HG03064 (cell line): ENCODE measurements around the gene IGFL4.

ENCODE experiments used
- ATAC-seq: cut with Tn5 transposase; IDR thresholded peaks from one replicate; pipeline ENCODE4 v1.9.1; 2021; ENCODE audit warnings: low read depth; ENCODE audit not compliant: unreplicated experiment

IGFL4 gene

DNA sequence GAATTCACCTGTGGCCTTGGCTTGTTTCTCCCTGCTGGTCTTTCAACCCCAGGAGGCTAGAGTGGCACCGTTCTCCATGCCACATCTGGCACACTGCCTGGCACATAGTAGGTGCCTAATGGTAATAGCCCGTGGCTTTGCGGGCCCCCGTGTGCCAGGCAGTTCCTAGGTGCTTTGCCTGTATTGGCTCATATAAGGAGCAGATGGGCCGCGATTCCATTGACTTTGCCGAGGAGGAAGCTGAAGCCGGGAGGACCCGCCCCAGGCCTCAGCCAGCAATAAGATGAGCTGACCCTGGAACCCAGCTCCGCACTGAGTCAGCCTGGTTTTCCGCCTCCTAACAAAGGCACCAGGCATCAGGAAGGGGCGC is 18.8 kb downstream of the IGFL4 start:
- ATAC-seq: no peak

- no peak for ATAC-seq
Observed at GRCh38 chr19:46021531-46022041, 19.2 kb downstream of the IGFL4 start.

- no peak for ATAC-seq
Observed at GRCh38 chr19:46020819-46021125, 20.0 kb downstream of the IGFL4 start.

- ATAC-seq: no peak
Observed at GRCh38 chr19:46019270-46019669, 21.5 kb downstream of the IGFL4 start.

- no peak for ATAC-seq
Observed at GRCh38 chr19:46018729-46019251, 22.0 kb downstream of the IGFL4 start.

DNA sequence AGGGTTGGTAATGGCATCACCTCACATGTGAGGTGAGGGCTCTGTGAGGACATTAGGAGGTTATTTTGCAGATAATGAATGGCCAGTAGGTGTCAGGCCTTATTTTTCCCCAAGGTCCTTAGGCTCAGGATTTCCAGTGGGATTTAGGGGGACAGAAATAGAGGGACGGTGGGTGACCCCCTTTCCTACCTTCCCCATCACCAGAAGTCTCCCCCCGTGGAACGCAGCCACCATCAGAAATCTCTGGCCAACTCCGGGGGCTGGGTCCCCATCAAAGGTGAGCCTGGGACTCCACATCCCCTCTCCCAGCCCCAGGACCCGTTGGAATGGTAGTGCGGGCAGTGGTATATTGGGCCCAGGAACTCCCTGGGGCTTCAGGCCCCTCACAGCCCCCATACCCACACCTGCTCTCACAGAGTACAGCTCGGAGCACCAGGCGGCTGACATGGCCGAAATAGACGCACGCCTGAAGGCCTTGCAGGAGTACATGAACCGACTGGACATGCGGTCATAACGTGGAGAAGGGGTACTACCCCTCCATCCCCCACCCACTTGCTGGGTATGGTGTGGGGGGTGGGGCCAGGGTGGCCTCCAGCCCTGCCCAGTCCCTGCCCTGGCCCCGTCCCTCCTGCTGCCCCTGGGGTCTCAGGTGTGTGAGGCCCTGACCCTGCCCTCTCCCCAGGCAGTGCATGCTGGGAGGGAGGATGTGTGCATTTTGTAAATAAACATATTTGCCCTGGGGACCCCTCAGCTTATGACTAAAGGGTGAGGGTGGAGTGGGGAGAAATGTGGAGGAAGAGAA is 22.7 kb downstream of the IGFL4 start:
- ATAC-seq: no peak

DNA sequence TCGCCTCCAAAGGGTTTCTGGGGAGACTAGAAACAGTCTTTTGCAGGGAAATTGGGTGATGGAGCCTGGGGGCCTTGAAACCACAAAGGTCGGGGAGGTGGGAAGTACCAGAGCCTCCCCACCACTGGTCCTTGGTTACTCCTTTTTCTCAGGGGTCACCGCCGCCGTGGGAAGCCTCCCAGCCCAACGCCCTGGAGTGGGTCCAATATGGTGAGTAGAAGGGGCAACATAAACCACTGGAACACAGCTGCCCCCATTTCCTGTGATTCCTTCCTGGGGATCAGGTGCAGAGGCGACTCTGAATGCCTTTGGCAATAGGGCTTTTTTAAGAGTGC is 23.7 kb downstream of the IGFL4 start:
- no peak for ATAC-seq

GRCh38 chr19:46016426-46017094 is 24.2 kb downstream of the IGFL4 start:
- ATAC-seq: no peak

GRCh38 chr19:46015687-46016425 is 24.9 kb downstream of the IGFL4 start:
- no peak for ATAC-seq

GRCh38 chr19:46014941-46015686 is 25.7 kb downstream of the IGFL4 start:
- no peak for ATAC-seq

- no peak for ATAC-seq
Observed at GRCh38 chr19:46014534-46014933, 26.3 kb downstream of the IGFL4 start.

DNA sequence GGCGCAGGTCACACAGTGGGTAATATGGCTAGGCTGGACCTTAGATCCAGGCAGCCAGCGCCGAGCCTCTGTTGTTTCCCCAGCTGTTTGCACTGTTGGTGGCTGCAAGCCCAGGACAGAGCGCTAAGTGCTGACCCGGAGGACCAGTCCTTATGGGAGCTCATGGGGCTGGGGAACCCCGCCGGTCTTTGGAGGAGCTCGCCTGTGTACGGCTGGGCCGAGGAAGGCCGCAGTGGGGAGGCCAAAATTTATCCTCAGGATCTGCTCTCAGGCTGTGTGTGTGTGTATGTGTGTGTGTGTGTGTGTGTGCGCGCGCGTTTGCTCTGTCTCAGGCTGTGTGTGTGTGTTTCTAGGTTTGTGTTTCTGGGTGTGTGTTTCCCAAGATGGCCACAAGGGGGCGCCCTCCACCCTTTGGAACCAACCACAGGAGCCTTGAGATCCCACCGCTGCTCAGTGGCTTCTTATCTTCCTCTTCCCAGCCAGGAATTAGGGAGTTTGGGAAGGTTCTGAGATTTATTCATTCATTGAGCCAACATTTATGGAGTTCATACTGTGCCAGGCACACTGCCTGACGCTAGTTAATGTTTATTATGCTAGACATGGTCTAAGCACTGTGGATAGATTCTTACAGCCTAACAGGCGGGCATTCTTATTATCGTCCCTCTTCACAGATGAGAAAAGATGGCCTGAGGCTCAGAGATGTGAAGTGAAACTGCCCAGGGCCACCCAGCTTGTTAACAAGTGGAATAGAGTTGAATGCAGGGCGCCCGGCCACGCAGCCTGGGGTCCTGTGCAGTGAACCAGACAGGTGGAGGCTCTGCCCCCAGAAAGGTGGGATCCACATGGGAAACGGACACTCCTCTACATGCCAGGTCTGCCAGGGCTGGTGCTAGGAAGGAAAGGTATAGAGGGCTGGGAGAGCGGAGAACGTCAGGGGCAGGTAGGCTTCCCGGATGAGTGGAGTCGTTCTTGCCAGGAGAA is 31.0 kb downstream of the IGFL4 start:
- no peak for ATAC-seq

DNA sequence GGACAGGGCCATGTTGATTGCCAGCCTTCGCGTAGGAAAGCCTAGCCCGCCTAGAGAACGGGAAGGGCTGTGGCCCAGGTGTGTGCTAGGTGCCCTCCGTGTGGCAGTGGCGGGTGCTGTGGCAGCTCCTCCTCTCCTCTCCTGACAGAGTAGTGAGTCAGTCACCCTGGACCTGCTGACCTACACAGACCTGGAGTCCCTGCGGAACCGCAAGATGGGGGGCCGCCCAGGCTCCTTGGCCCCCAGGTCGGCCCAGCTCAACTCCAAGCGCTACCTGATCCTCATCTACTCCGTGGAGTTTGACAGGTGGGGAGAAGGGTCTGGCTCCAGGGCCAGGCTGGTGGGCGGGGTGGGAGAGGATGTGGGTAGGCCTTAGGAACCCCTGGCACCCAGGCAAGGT is 34.4 kb downstream of the IGFL4 start:
- ATAC-seq: no peak

DNA sequence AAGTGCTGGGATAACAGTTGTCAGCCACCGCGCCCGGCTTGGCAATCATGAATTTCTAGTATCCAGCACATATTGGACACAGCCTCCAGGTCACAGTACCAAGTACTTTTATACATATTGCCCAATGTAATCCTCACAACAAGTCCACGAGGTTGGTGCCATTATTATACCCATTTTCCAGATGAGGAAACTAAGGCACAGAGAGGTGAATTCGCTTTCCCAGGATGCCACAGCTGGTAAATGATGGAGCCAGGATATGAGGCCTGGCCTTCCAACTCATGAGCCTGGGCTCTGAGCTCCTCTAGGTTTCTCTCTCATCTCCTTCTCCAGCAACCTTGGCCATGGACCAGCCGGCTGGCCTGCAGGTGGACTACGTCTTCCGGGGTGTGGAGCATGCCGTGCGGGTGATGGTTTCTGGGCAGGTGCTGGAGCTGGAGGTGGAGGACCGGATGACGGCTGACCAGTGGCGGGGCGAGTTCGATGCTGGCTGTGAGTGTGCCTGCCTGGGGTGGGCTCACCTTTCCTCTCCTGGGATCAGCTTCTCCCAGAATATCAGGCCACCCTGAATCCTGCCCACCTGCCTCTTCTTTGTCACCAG is 38.0 kb downstream of the IGFL4 start:
- ATAC-seq: no peak

DNA sequence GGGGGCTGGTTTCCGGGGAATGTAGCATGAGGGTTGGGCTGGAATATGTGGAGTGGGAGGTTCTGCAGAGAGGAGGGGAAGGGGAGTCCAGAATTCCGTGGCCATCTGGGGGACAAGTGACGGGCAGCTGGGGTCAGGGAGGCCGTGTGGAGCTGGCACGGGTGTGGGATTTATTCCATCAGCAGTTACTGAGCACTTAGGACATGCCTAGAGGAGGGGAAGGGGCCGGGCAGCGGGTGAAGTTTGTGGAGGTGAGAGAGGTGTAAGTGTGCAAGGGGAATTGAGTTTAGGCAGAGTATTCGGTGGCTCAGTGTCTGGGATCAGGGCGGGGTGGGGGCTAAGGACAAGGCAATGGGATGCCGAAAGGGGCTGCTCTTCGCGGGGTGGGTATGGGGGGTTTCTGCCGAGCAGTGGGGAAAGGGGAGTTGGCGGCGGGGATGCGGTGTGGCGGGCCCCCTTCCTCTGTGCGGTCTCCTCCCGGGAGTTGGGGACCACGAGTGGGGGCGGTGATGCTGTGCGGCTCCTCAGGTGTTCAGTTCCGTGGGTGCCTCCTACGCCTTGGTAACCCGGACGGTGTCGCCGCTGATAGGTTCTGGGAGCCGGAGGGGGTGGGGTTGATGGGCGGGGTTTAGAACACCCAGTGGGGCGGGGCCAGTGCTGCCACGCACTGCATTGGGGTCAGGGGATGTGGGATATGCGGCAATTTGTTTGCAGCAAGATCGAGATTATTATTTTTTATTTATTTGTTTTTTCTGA is 40.1 kb downstream of the IGFL4 start:
- no peak for ATAC-seq

DNA sequence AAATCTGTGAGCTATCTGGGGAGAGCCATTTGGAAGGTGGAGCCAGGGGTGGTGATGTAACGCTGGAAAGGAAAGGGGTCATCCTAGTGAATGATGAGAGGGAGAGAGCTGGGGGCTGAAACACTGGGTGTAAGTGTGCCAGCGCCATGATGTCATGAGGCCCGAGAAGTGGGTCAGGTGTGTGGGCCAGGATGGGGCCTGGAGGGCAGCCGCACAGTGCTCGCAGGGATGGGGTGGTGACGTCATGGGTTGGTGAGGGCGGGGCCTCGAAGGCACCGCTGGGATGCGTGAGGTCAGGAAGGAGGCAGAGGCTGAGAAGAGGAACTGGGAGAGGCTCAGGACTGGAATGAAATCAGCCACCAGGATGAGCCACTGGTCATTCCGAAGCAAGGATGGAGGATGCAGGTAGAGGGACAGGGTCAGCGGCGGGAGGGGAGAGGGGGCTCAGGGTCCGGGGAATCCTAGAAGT is 41.1 kb downstream of the IGFL4 start:
- no peak for ATAC-seq

GRCh38 chr19:45998834-45999233 is 42.0 kb downstream of the IGFL4 start:
- no peak for ATAC-seq

GRCh38 chr19:45996933-45997332 is 43.9 kb downstream of the IGFL4 start:
- ATAC-seq: no peak
